Liver (tissue), 9 donors: Measurements from ENCODE around the gene CSF2RB. TPM values are rescaled to one million over a fixed set of nuclear protein-coding genes. Genes with fewer than 3 reads are reported as not detected.

Experiments
- DNase-seq: peaks from one replicate; pipeline ENCODE4 v3.0.0-alpha.2; 2017; ENCODE audit warnings: low spot score
- H3K27ac ChIP-seq, 2 donors: one replicate each; pipeline ENCODE4 v1.7.0; 2013; ENCODE audit warnings: inconsistent platforms in 2 of 2, low read length in 2 of 2, control low read depth in 1 of 2, low read depth in 1 of 2, mild to moderate bottlenecking in 1 of 2
- H3K27me3 ChIP-seq, 4 donors: one replicate each; pipeline versions ENCODE4 v1.6.1 to v1.7.0; 2013; ENCODE audit warnings: low read length in 3 of 4, inconsistent platforms in 1 of 4, mild to moderate bottlenecking in 1 of 4, moderate library complexity in 1 of 4; ENCODE audit not compliant: control insufficient read depth in 4 of 4, insufficient read depth in 4 of 4
- H3K36me3 ChIP-seq, 4 donors: one replicate each; pipeline versions ENCODE4 v1.6.1 to v1.7.0; 2013; ENCODE audit warnings: low read length in 3 of 4, mild to moderate bottlenecking in 3 of 4, low read depth in 1 of 4, moderate library complexity in 1 of 4; ENCODE audit not compliant: control insufficient read depth in 4 of 4, insufficient read depth in 3 of 4
- H3K4me1 ChIP-seq, 4 donors: one replicate each; pipeline versions ENCODE4 v1.6.1 to v1.7.0; 2013; ENCODE audit warnings: low read length in 3 of 4, mild to moderate bottlenecking in 3 of 4, moderate library complexity in 1 of 4; ENCODE audit not compliant: control insufficient read depth in 4 of 4, insufficient read depth in 4 of 4
- H3K4me3 ChIP-seq, 3 donors: one replicate each; pipeline versions ENCODE4 v1.6.1 to v1.7.0; 2013; ENCODE audit warnings: low read length in 3 of 3, control low read depth in 1 of 3, low read depth in 1 of 3, mild to moderate bottlenecking in 1 of 3
- H3K9ac ChIP-seq, 2 donors: one replicate each; pipeline ENCODE4 v1.7.0; 2013; ENCODE audit warnings: low read length in 2 of 2, mild to moderate bottlenecking in 2 of 2, moderate library complexity in 2 of 2, control low read depth in 1 of 2, low read depth in 1 of 2
- H3K9me3 ChIP-seq, 4 donors: one replicate each; pipeline versions ENCODE4 v1.6.1 to v1.7.0; 2013; ENCODE audit warnings: low read length in 3 of 4; ENCODE audit not compliant: control insufficient read depth in 4 of 4
- EGR1 ChIP-seq, 2 donors: IDR thresholded peaks; 2 replicates each; pipeline ENCODE4 v1.6.1; 2016 to 2018; ENCODE audit warnings: antibody characterized with exemption in 2 of 2, low read depth in 2 of 2
- FOXA1 ChIP-seq: IDR thresholded peaks from 2 replicates; pipeline ENCODE4 v1.6.1; 2016; ENCODE audit warnings: antibody characterized with exemption
- FOXA2 ChIP-seq: IDR thresholded peaks from 2 replicates; pipeline ENCODE4 v1.6.1; 2016; ENCODE audit warnings: antibody characterized with exemption
- HNF4A ChIP-seq, 2 donors: conservative IDR thresholded peaks; 2 replicates each; pipeline ENCODE4 v1.6.1; 2016; ENCODE audit warnings: antibody characterized with exemption in 2 of 2, mild to moderate bottlenecking in 2 of 2
- HNF4G ChIP-seq: IDR thresholded peaks from 2 replicates; pipeline ENCODE4 v1.6.1; 2016; ENCODE audit warnings: antibody characterized with exemption
- JUND ChIP-seq, 2 donors: IDR thresholded peaks; 2 replicates each; pipeline ENCODE4 v1.6.1; 2016; ENCODE audit warnings: antibody characterized with exemption in 2 of 2
- NR2F2 ChIP-seq: IDR thresholded peaks from 2 replicates; pipeline ENCODE4 v1.6.1; 2016; ENCODE audit warnings: antibody characterized with exemption
- RAD21 ChIP-seq, 2 donors: IDR thresholded peaks; 2 replicates each; pipeline ENCODE4 v1.6.1; 2016; ENCODE audit warnings: antibody characterized with exemption in 2 of 2, mild to moderate bottlenecking in 2 of 2
- RXRA ChIP-seq, 2 donors: IDR thresholded peaks; 2 replicates each; pipeline ENCODE4 v1.6.1; 2017 to 2018; ENCODE audit warnings: antibody characterized with exemption in 2 of 2, mild to moderate bottlenecking in 1 of 2
- SP1 ChIP-seq: IDR thresholded peaks from 2 replicates; pipeline ENCODE4 v1.6.1; 2018; ENCODE audit warnings: antibody characterized with exemption, mild to moderate bottlenecking
- TAF1 ChIP-seq: conservative IDR thresholded peaks from 2 replicates; pipeline ENCODE4 v1.6.1; 2016; ENCODE audit warnings: antibody characterized with exemption, mild to moderate bottlenecking
- YY1 ChIP-seq: IDR thresholded peaks from 2 replicates; pipeline ENCODE4 v1.6.1; 2016; ENCODE audit warnings: antibody characterized with exemption, mild to moderate bottlenecking
- WGBS: extraction: QIAGEN DNeasy Blood & Tissue Kit; methylation state at CpG from one replicate; pipeline ENCODE4 v1.1.7; 2013; 5-methylcytosine and 5-hydroxymethylcytosine counted together
- polyA plus RNA-seq, 2 donors: library from polyadenylated mRNA; stranded (reverse) in 1 of 2; unstranded in 1 of 2; fragments of 200-250 nt in 1 of 2; fragments of >200 nt in 1 of 2; fragmentation: Nextera tagmentation in 1 of 2; extraction: Ambion mirVana in 1 of 2; gene quantifications; one replicate each; pipeline versions ENCODE4 v1.2.1 to v1.2.3, GENCODE V29; 2013 to 2015
- total RNA-seq, 2 donors: library from RNA; depleted of rRNA; stranded (reverse); fragments of >200 nt; gene quantifications; one replicate each; pipeline ENCODE4 v1.2.3, GENCODE V29; 2014
- TF ChIP-seq, protein P1 (sequence below): IDR thresholded peaks from 2 replicates; pipeline ENCODE4 v1.6.1; 2016; ENCODE audit warnings: antibody characterized with exemption
- TF ChIP-seq, protein P2 (sequence below): IDR thresholded peaks from 2 replicates; pipeline ENCODE4 v1.6.1; 2016; ENCODE audit warnings: antibody characterized with exemption
- TF ChIP-seq, protein P3 (sequence below): IDR thresholded peaks from 2 replicates; pipeline ENCODE4 v1.6.1; 2016; ENCODE audit warnings: antibody characterized with exemption, mild to moderate bottlenecking
- TF ChIP-seq, protein P4 (sequence below): fragments of 150-350 bp; IDR thresholded peaks from 2 replicates; pipeline ENCODE4 v1.5.1; 2017; ENCODE audit warnings: improper control_type of control experiment, low read depth, low read length; ENCODE audit not compliant: missing input control
- donor health status: healthy.
- donor health status: healthy.
- donor health status: healthy.
- donor health status: healthy.
- donor health status: healthy.

Gene CSF2RB
- total and polyA plus RNA-seq, 4 donors = 0.72 to 10.5 (median 2.3) TPM

DNA sequence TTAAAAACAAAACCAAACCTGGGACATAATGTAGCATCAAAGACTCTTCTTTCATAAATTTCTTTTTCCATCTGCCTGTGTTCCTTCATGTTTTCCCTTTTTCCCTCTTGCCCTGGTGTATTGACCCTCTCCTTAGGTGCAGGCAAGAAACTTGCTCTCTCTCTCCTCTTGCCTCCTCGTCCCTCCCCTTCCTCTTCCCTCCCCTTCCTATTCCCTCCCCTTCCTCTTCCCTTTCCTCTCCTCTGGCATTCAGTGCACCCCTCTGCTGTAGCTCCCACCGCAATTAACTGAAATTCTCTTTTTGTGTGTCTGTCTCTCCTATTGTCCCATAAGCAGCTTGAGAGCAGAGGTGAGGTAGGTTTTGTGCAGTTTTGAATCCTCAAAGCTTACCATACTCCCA lies 49.9 kb downstream of the CSF2RB start (continued):
- TF ChIP-seq, protein P1, sequence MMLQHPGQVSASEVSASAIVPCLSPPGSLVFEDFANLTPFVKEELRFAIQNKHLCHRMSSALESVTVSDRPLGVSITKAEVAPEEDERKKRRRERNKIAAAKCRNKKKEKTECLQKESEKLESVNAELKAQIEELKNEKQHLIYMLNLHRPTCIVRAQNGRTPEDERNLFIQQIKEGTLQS = no peak
- no peak for TF ChIP-seq HNF4G
- no peak for TF ChIP-seq RXRA (IDR thresholded peaks at IDR 0.05)
- no peak for TF ChIP-seq TAF1
- TF ChIP-seq SP1 = no peak
- TF ChIP-seq FOXA2 = no peak
- TF ChIP-seq, protein P2, sequence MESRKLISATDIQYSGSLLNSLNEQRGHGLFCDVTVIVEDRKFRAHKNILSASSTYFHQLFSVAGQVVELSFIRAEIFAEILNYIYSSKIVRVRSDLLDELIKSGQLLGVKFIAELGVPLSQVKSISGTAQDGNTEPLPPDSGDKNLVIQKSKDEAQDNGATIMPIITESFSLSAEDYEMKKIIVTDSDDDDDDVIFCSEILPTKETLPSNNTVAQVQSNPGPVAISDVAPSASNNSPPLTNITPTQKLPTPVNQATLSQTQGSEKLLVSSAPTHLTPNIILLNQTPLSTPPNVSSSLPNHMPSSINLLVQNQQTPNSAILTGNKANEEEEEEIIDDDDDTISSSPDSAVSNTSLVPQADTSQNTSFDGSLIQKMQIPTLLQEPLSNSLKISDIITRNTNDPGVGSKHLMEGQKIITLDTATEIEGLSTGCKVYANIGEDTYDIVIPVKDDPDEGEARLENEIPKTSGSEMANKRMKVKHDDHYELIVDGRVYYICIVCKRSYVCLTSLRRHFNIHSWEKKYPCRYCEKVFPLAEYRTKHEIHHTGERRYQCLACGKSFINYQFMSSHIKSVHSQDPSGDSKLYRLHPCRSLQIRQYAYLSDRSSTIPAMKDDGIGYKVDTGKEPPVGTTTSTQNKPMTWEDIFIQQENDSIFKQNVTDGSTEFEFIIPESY = no peak
- no peak for TF ChIP-seq JUND (IDR thresholded peaks at IDR 0.05)

DNA sequence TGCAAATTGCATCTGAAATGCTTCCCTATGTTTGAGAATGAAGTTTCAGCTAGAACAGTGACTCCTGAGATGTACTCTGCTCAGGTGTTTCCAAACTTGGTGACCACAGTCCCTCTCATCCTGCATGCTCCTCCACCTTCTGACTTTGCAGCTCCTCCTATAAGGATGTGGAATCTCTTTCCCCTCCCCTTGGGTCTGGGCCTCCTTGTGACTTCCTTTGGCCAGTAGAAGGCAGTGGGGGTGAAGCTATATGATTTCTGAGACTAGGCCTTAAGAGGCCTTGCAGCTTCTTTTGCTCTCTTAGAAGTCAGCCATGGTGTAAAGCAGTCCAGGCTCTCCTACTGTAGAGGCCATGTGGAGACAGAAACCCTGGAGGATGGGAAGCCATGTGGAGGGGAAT lies 50.7 kb downstream of the CSF2RB start:
- H3K4me3 ChIP-seq = no peak overlapping the region
- TF ChIP-seq, protein P3, sequence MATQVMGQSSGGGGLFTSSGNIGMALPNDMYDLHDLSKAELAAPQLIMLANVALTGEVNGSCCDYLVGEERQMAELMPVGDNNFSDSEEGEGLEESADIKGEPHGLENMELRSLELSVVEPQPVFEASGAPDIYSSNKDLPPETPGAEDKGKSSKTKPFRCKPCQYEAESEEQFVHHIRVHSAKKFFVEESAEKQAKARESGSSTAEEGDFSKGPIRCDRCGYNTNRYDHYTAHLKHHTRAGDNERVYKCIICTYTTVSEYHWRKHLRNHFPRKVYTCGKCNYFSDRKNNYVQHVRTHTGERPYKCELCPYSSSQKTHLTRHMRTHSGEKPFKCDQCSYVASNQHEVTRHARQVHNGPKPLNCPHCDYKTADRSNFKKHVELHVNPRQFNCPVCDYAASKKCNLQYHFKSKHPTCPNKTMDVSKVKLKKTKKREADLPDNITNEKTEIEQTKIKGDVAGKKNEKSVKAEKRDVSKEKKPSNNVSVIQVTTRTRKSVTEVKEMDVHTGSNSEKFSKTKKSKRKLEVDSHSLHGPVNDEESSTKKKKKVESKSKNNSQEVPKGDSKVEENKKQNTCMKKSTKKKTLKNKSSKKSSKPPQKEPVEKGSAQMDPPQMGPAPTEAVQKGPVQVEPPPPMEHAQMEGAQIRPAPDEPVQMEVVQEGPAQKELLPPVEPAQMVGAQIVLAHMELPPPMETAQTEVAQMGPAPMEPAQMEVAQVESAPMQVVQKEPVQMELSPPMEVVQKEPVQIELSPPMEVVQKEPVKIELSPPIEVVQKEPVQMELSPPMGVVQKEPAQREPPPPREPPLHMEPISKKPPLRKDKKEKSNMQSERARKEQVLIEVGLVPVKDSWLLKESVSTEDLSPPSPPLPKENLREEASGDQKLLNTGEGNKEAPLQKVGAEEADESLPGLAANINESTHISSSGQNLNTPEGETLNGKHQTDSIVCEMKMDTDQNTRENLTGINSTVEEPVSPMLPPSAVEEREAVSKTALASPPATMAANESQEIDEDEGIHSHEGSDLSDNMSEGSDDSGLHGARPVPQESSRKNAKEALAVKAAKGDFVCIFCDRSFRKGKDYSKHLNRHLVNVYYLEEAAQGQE = no peak
- no peak for TF ChIP-seq NR2F2
- TF ChIP-seq EGR1 (IDR thresholded peaks at IDR 0.05; ENCODE audit: low read depth in 2 of 2) = no peak
- no peak for TF ChIP-seq FOXA1
- TF ChIP-seq HNF4A (conservative IDR thresholded peaks at IDR 0.05) = no peak
- TF ChIP-seq RXRA (IDR thresholded peaks at IDR 0.05) = no peak
- no peak for TF ChIP-seq SP1
- no peaks in the 10 kb centered on the region for H3K9me3 ChIP-seq
- H3K4me1 ChIP-seq = no peaks in the 10 kb centered on the region
- no peak overlapping the region for H3K9ac ChIP-seq
- no peak for DNase-seq
- H3K27me3 ChIP-seq = peaks cover 0 to 6% (median 0%) of the 10 kb centered on the region in 4 donors
- no peaks in the 10 kb centered on the region for H3K36me3 ChIP-seq
- H3K27ac ChIP-seq = no peak overlapping the region

DNA sequence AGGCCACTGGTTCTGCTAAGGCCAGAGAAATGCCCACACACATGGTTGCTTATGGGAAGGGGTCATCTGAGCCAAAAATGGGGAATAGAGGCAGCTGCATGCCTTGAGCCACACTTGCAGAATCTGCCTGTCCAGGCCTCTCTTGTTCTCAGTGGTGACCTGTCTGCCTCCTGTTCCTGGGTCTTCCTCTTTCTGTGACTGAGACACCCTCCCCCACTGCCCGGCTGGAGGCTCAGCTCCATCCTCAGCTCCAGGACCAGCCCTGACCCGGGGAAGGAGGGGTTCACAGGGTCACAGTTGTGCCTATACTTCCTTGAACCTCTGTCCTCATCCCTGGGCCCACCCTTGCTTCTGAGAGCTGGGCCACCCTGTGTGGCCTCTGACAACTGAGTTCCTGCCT lies 52.3 kb downstream of the CSF2RB start:
- Histone ChIP-seq H3K36me3 (no peaks in the 10 kb centered on the region), H3K27me3 (no peaks in the 10 kb centered on the region), H3K27ac (no peak overlapping the region), H3K4me1 (no peaks in the 10 kb centered on the region), H3K9me3 (no peaks in the 10 kb centered on the region), H3K4me3 (no peak overlapping the region), H3K9ac (no peak overlapping the region)
- WGBS = 79% methylated on average over 2 of the region's 2 CpGs
- TF ChIP-seq, protein P4, sequence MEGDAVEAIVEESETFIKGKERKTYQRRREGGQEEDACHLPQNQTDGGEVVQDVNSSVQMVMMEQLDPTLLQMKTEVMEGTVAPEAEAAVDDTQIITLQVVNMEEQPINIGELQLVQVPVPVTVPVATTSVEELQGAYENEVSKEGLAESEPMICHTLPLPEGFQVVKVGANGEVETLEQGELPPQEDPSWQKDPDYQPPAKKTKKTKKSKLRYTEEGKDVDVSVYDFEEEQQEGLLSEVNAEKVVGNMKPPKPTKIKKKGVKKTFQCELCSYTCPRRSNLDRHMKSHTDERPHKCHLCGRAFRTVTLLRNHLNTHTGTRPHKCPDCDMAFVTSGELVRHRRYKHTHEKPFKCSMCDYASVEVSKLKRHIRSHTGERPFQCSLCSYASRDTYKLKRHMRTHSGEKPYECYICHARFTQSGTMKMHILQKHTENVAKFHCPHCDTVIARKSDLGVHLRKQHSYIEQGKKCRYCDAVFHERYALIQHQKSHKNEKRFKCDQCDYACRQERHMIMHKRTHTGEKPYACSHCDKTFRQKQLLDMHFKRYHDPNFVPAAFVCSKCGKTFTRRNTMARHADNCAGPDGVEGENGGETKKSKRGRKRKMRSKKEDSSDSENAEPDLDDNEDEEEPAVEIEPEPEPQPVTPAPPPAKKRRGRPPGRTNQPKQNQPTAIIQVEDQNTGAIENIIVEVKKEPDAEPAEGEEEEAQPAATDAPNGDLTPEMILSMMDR = no peak
- TF ChIP-seq, protein P2 = no peak
- no peak for TF ChIP-seq EGR1 (IDR thresholded peaks at IDR 0.05; ENCODE audit: low read depth in 2 of 2)
- TF ChIP-seq YY1 = no peak
- TF ChIP-seq, protein P3 = no peak
- no peak for TF ChIP-seq HNF4A (conservative IDR thresholded peaks at IDR 0.05)
- TF ChIP-seq TAF1 = no peak
- TF ChIP-seq RAD21 (IDR thresholded peaks at IDR 0.05) = no peak
- DNase-seq = no peak
